PC-9 (cell line): ENCODE measurements around the gene AGXT. TPM values are rescaled to one million over a fixed set of nuclear protein-coding genes. Genes with fewer than 3 reads are reported as not detected.

Experiments
- BruUV-seq: library from RNA; stranded (reverse); fragments of 400-500 nt; replicated peaks from 2 replicates; lab custom pipeline; 2021; lab: Mats Ljungman, UMichigan
- CTCF ChIA-PET: fragments of 300-600 bp; sonication (Branson Sonifier 250); formaldehyde crosslinking; loops from one replicate; lab custom pipeline; 2022; ENCODE audit warnings: antibody characterized with exemption; lab: Charles Lee
- POLR2A ChIA-PET: fragments of 300-600 bp; sonication (Branson Sonifier 250); formaldehyde crosslinking; loops from one replicate; lab custom pipeline; 2022; ENCODE audit warnings: antibody characterized with exemption; ENCODE audit not compliant: unreplicated experiment; lab: Charles Lee
- DNase-seq, 2 experiments: peaks; one replicate each; pipeline versions ENCODE4 v3.0.0 to v3.0.0-alpha.2; 2015 to 2022; ENCODE audit warnings: mixed read lengths in 1 of 2
- H2AFZ ChIP-seq: fragments of 200-600 bp; sonication (generic); 2 replicates; pipeline ENCODE4 v1.8.1; 2017; ENCODE audit warnings: antibody characterized with exemption
- H3F3A ChIP-seq: fragments of 200-600 bp; sonication (generic); 2 replicates; pipeline ENCODE4 v1.8.1; 2017; ENCODE audit warnings: antibody characterized with exemption, mild to moderate bottlenecking, low read depth; ENCODE audit not compliant: insufficient read depth
- H3K27ac ChIP-seq: fragments of 200-600 bp; sonication (generic); 2 replicates; pipeline ENCODE4 v1.6.1; 2016; ENCODE audit warnings: mixed run types
- H3K27me3 ChIP-seq: fragments of 200-600 bp; sonication (generic); 2 replicates; pipeline ENCODE4 v1.6.1; 2016; ENCODE audit warnings: low read depth, mixed run types; ENCODE audit not compliant: insufficient read depth
- H3K36me3 ChIP-seq: fragments of 200-600 bp; sonication (generic); 2 replicates; pipeline ENCODE4 v1.6.1; 2016; ENCODE audit warnings: low read depth, mixed run types
- H3K4me1 ChIP-seq: fragments of 200-600 bp; sonication (generic); replicated peaks from 2 replicates; pipeline ENCODE4 v1.6.1; 2016; ENCODE audit warnings: mixed run types; ENCODE audit not compliant: insufficient read depth
- H3K4me2 ChIP-seq: fragments of 200-600 bp; sonication (generic); 2 replicates; pipeline ENCODE4 v1.6.1; 2017; ENCODE audit warnings: mixed run types
- H3K4me3 ChIP-seq: fragments of 200-600 bp; sonication (generic); 2 replicates; pipeline ENCODE4 v1.6.1; 2016; ENCODE audit warnings: mixed run types
- H3K79me2 ChIP-seq: fragments of 200-600 bp; sonication (generic); 2 replicates; pipeline ENCODE4 v1.6.1; 2017; ENCODE audit warnings: low read depth, mixed run types
- H3K9me2 ChIP-seq: fragments of 200-600 bp; sonication (generic); 2 replicates; pipeline ENCODE4 v1.8.1; 2017; ENCODE audit warnings: mild to moderate bottlenecking; ENCODE audit not compliant: insufficient read depth
- H3K9me3 ChIP-seq: fragments of 200-600 bp; sonication (generic); 2 replicates; pipeline ENCODE4 v1.8.1; 2016; ENCODE audit warnings: low read depth; ENCODE audit not compliant: insufficient read depth
- H4K20me1 ChIP-seq: fragments of 200-600 bp; sonication (generic); 2 replicates; pipeline ENCODE4 v1.8.1; 2017; ENCODE audit not compliant: insufficient read depth
- CTCF ChIP-seq: fragments of 200-600 bp; sonication (generic); conservative IDR thresholded peaks from 2 replicates; pipeline ENCODE4 v1.6.1; 2017; ENCODE audit warnings: mixed run types, antibody characterized with exemption, mild to moderate bottlenecking, moderate library complexity
- EZH2 ChIP-seq: fragments of 200-600 bp; sonication (generic); IDR thresholded peaks from 2 replicates; pipeline ENCODE4 v1.8.0; 2017; ENCODE audit warnings: antibody characterized with exemption, low read depth
- intact Hi-C: fragments of 100-400 bp; cut with micrococcal nuclease; formaldehyde crosslinking; loops from one replicate; pipeline ENCODE4 v1.10.0; 2022; ENCODE audit not compliant: unreplicated experiment
- total RNA-seq: library from RNA; stranded (reverse); gene quantifications from 2 replicates; pipeline ENCODE4 v1.2.3, GENCODE V29; 2021

Gene AGXT
- total RNA-seq, 1 experiment from 2014 or later: not detected

GRCh38 chr2:240925191-240925567 is 56.6 kb downstream of the AGXT start:
- no peak overlapping the region for H2AFZ ChIP-seq
- BruUV-seq: no TSS peak
- H3K79me2 ChIP-seq: no peaks in the 10 kb centered on the region
- POLR2A ChIA-PET: no interaction called here
- no peak overlapping the region for H3K4me3 ChIP-seq
- no peaks in the 10 kb centered on the region for H4K20me1 ChIP-seq
- intact Hi-C loops: no loop called here
- H3K4me2 ChIP-seq: no peak overlapping the region
- no peak overlapping the region for H3K27ac ChIP-seq
- H3K4me1 ChIP-seq: no peaks in the 10 kb centered on the region
- DNase-seq: no peak
- H3F3A ChIP-seq: peaks cover 21% of the 10 kb centered on the region
- no peaks in the 10 kb centered on the region for H3K36me3 ChIP-seq
- CTCF ChIA-PET: no interaction called here
- H3K9me3 ChIP-seq: no peaks in the 10 kb centered on the region
- H3K27me3 ChIP-seq: peaks cover 24% of the 10 kb centered on the region
- TF ChIP-seq EZH2: no peak
- no peak for TF ChIP-seq CTCF
- H3K9me2 ChIP-seq: no peaks in the 10 kb centered on the region

GRCh38 chr2:240925568-240926515 is 57.2 kb downstream of the AGXT start:
- H3K4me2 ChIP-seq: no peak overlapping the region
- peak in 1 of 2 experiments; percentile 37 for DNase-seq
- H4K20me1 ChIP-seq: no peaks in the 10 kb centered on the region
- H3F3A ChIP-seq: peaks cover 21% of the 10 kb centered on the region
- H2AFZ ChIP-seq: no peak overlapping the region
- POLR2A ChIA-PET: no interaction called here
- intact Hi-C loops: no loop called here
- H3K9me3 ChIP-seq: no peaks in the 10 kb centered on the region
- H3K4me3 ChIP-seq: no peak overlapping the region
- CTCF ChIA-PET: no interaction called here
- no TSS peak for BruUV-seq
- no peaks in the 10 kb centered on the region for H3K4me1 ChIP-seq
- H3K27me3 ChIP-seq: peaks cover 31% of the 10 kb centered on the region
- no peak overlapping the region for H3K27ac ChIP-seq
- no peaks in the 10 kb centered on the region for H3K79me2 ChIP-seq
- H3K36me3 ChIP-seq: no peaks in the 10 kb centered on the region
- no peak for TF ChIP-seq CTCF
- no peak for TF ChIP-seq EZH2
- no peaks in the 10 kb centered on the region for H3K9me2 ChIP-seq

GRCh38 chr2:240926516-240927389 is 58.1 kb downstream of the AGXT start:
- no peaks in the 10 kb centered on the region for H3K36me3 ChIP-seq
- H2AFZ ChIP-seq: no peak overlapping the region
- no peak overlapping the region for H3K4me3 ChIP-seq
- peak in 1 of 2 experiments; percentile 49 for DNase-seq
- no peaks in the 10 kb centered on the region for H3K4me1 ChIP-seq
- H3F3A ChIP-seq: peaks cover 21% of the 10 kb centered on the region
- H3K79me2 ChIP-seq: no peaks in the 10 kb centered on the region
- H4K20me1 ChIP-seq: no peaks in the 10 kb centered on the region
- intact Hi-C loops: no loop called here
- peak overlapping the region; percentile 46 for H3K4me2 ChIP-seq
- CTCF ChIA-PET: interaction anchor here (0.7 kb wide), 1 partner anchor 659 kb away, joined by 6 read pairs; no protein-coding TSS in a partner anchor
- no peaks in the 10 kb centered on the region for H3K9me2 ChIP-seq
- peaks cover 40% of the 10 kb centered on the region for H3K27me3 ChIP-seq
- H3K27ac ChIP-seq: no peak overlapping the region
- BruUV-seq: no TSS peak
- POLR2A ChIA-PET: interaction anchor here (0.6 kb wide), 1 partner anchor 39 kb away, joined by 5 read pairs; no protein-coding TSS in a partner anchor
- TF ChIP-seq EZH2 (no peak), CTCF (no peak)
- H3K9me3 ChIP-seq: no peaks in the 10 kb centered on the region
